ENCODE results near the gene CCDC112. TPM values are rescaled to one million over a fixed set of nuclear protein-coding genes. Genes with fewer than 3 reads are reported as not detected.

The CCDC112 gene
- total and polyA plus RNA-seq, 2 of the 13 experiments (the other 11 are each of a cell fraction or from before 2014, with no cell fraction given): 1.1 to 2.8 TPM

GRCh38 chr5:115296124-115297022 lies at the start of gene CCDC112 (continued):
- TF ChIP-seq HMGXB4 (CRISPR knock-in tag; IDR thresholded peaks at IDR 0.05; ENCODE audit: borderline replicate concordance in 1 of 2, low read depth in 1 of 2): peak in 1 of 2 experiments; percentile 38; a peak in 3 of 4 replicates
- no peak for TF ChIP-seq ZNF329 (CRISPR knock-in tag; IDR thresholded peaks at IDR 0.05; ENCODE audit: low read depth)
- no peak for TF ChIP-seq NR2F1 (CRISPR knock-in tag; IDR thresholded peaks at IDR 0.05)
- no peak for TF ChIP-seq ZBTB43 (CRISPR knock-in tag; conservative IDR thresholded peaks at IDR 0.05)
- no peak for TF ChIP-seq ZBTB40 (IDR thresholded peaks at IDR 0.05)
- TF ChIP-seq ZBTB40 (CRISPR knock-in tag; IDR thresholded peaks at IDR 0.05): no peak
- TF ChIP-seq THRA (CRISPR knock-in tag; IDR thresholded peaks at IDR 0.05; ENCODE audit: borderline replicate concordance): 0 out of 2 replicates have a peak, but pooled peaks have one; percentile 23
- TF ChIP-seq CC2D1A (CRISPR knock-in tag; IDR thresholded peaks at IDR 0.05): no peak
- TF ChIP-seq ZNF530 (CRISPR knock-in tag; IDR thresholded peaks at IDR 0.05; ENCODE audit: low read depth): no peak
- TF ChIP-seq SP5 (CRISPR knock-in tag; IDR thresholded peaks at IDR 0.05; ENCODE audit: borderline replicate concordance, low read depth): no peak
- no peak for TF ChIP-seq ZNF431 (CRISPR knock-in tag; IDR thresholded peaks at IDR 0.05; ENCODE audit: borderline replicate concordance, low read depth)
- no peak for TF ChIP-seq SIX1 (CRISPR knock-in tag; IDR thresholded peaks at IDR 0.05; ENCODE audit: borderline replicate concordance)
- 0 out of 2 replicates have a peak, but pooled peaks have one; percentile 32 for TF ChIP-seq HOXA3 (CRISPR knock-in tag; IDR thresholded peaks at IDR 0.05)
- TF ChIP-seq ZBTB8A (CRISPR knock-in tag; IDR thresholded peaks at IDR 0.05; ENCODE audit: borderline replicate concordance, low read depth): no peak
